Measurements from ENCODE around the gene TRPM3.

GRCh38 chr9:70802758-70803436 lies 318.5 kb downstream of the TRPM3 start:
- TF ChIP-seq CTCF (conservative IDR thresholded peaks at IDR 0.05) = peak; percentile 15; the same call in 1 of the 2 replicates
- no peak for TF ChIP-seq ZFX (IDR thresholded peaks at IDR 0.05)

All from C4-2B (cell line).